ENCODE results near the gene CDC14A.

- no peak for TF ChIP-seq CTCF (IDR thresholded peaks at IDR 0.05)
- no peak for TF ChIP-seq POLR2A (IDR thresholded peaks at IDR 0.05)
Measured at GRCh38 chr1:100482167-100482566, 129.9 kb downstream of the CDC14A start.

Data from body of pancreas (tissue), 4 donors.